K562 (cell line): ENCODE data around the gene VWA7. TPM values are rescaled to one million over a fixed set of nuclear protein-coding genes. Genes with fewer than 3 reads are reported as not detected.

Experiments
- ATAC-seq: fragments of 200-7000 bp; cut with Tn5 transposase; 3 replicates; pipeline ENCODE4 v1.9.1; 2020; ENCODE audit warnings: moderate library complexity
- BruUV-seq: library from RNA; stranded (reverse); fragments of 400-500 nt; replicated peaks from 2 replicates; lab custom pipeline; 2021; lab: Mats Ljungman, UMichigan
- CTCF ChIA-PET: fragments of 300-600 bp; formaldehyde crosslinking; extraction: SDS; loops from one replicate; lab custom pipeline; 2021; ENCODE audit warnings: low intra/inter-chr PET ratio; lab: Yijun Ruan, JAX
- POLR2A ChIA-PET: fragments of 300-600, 350-650 bp; sonication (Branson Sonifier 250); formaldehyde crosslinking; extraction: SDS; loops from one replicate; lab custom pipeline; 2021; ENCODE audit warnings: antibody characterized with exemption, inconsistent platforms; lab: Yijun Ruan, JAX
- DNase-seq, 4 experiments: peaks; one replicate each; pipeline versions ENCODE4 v3.0.0 to v3.0.0-alpha.2; 2011 to 2018; ENCODE audit warnings: low spot score in 3 of 4, mixed read lengths in 3 of 4; ENCODE audit errors: extremely low read depth in 1 of 4
- FAIRE-seq: peaks from 2 replicates; lab custom pipeline; 2011; peaks lifted over from hg19 to GRCh38; lab: Jason Lieb, UNC
- H2AFZ ChIP-seq: 2 replicates; pipeline ENCODE4 v1.6.0; 2011; ENCODE audit warnings: low read depth, low read length, control low read depth, inconsistent platforms
- H3K27ac ChIP-seq: fragments of 200-600 bp; 3 replicates; pipeline ENCODE4 v1.8.0; 2011; ENCODE audit warnings: low read depth, mild to moderate bottlenecking, control low read depth, inconsistent platforms, low read length, moderate library complexity, mixed read lengths; ENCODE audit errors: extremely low read depth
- H3K27me3 ChIP-seq, 2 experiments: fragments of 300-600 bp in 1 of 2; 2 replicates in 1 of 2; 3 replicates in 1 of 2; pipeline versions ENCODE4 v1.6.0 to v1.8.0; 2011; ENCODE audit warnings: inconsistent platforms in 2 of 2, low read length in 2 of 2, mild to moderate bottlenecking in 1 of 2, mixed read lengths in 1 of 2, moderate library complexity in 1 of 2; ENCODE audit not compliant: control insufficient read depth in 2 of 2, insufficient read depth in 2 of 2
- H3K36me3 ChIP-seq: fragments of 300-600 bp; 3 replicates; pipeline ENCODE4 v1.8.0; 2011; ENCODE audit warnings: mild to moderate bottlenecking, low read length, inconsistent platforms; ENCODE audit not compliant: control insufficient read depth, insufficient read depth
- H3K4me1 ChIP-seq, 2 experiments: fragments of 200-600 bp in 1 of 2; replicated peaks in 1 of 2; 2 replicates in 1 of 2; 3 replicates in 1 of 2; pipeline versions ENCODE4 v1.5.1 to v1.8.0; 2011; ENCODE audit warnings: inconsistent platforms in 2 of 2, low read length in 2 of 2, mild to moderate bottlenecking in 1 of 2, mixed read lengths in 1 of 2, moderate library complexity in 1 of 2; ENCODE audit not compliant: control insufficient read depth in 2 of 2, insufficient read depth in 2 of 2
- H3K4me2 ChIP-seq: 2 replicates; pipeline ENCODE4 v1.6.1; 2011; ENCODE audit warnings: low read length, control low read depth, inconsistent platforms, mixed read lengths; ENCODE audit not compliant: insufficient read depth
- H3K4me3 ChIP-seq: fragments of 200-600 bp; sonication (generic), shearing (Covaris generic); 2 replicates; pipeline ENCODE4 v1.5.1; 2016; ENCODE audit warnings: control low read depth, inconsistent platforms
- H3K79me2 ChIP-seq: fragments of 200-600 bp; 3 replicates; pipeline ENCODE4 v1.8.0; 2011; ENCODE audit warnings: low read length, inconsistent platforms; ENCODE audit not compliant: control insufficient read depth, insufficient read depth
- H3K9ac ChIP-seq, 2 experiments: 2 replicates each; pipeline versions ENCODE4 v1.6.0 to v1.6.1; 2011; ENCODE audit warnings: low read depth in 2 of 2, low read length in 2 of 2, control low read depth in 1 of 2, inconsistent platforms in 1 of 2, mild to moderate bottlenecking in 1 of 2, mixed read lengths in 1 of 2; ENCODE audit not compliant: insufficient read depth in 1 of 2
- H3K9me1 ChIP-seq: one replicate; pipeline ENCODE4 v1.6.0; 2011; ENCODE audit warnings: inconsistent platforms, mild to moderate bottlenecking, low read length, moderate library complexity; ENCODE audit not compliant: control insufficient read depth, insufficient read depth
- H3K9me3 ChIP-seq: replicated peaks from 2 replicates; pipeline ENCODE4 v1.5.1; 2011; ENCODE audit warnings: low read depth, low read length, inconsistent platforms; ENCODE audit not compliant: control insufficient read depth, insufficient read depth
- H4K20me1 ChIP-seq: replicated peaks from 2 replicates; pipeline ENCODE4 v1.6.1; 2011; ENCODE audit warnings: low read length, inconsistent platforms, mixed read lengths; ENCODE audit not compliant: control insufficient read depth, insufficient read depth
- BRF1 ChIP-seq: IDR thresholded peaks from 3 replicates; pipeline ENCODE4 v1.6.1; 2011; ENCODE audit warnings: borderline replicate concordance, mild to moderate bottlenecking; ENCODE audit not compliant: insufficient read length; ENCODE audit errors: extremely low read depth
- FIP1L1 ChIP-seq: fragments of 200-400 bp; formaldehyde crosslinking; IDR thresholded peaks from 2 replicates; pipeline ENCODE4 v1.6.1; 2018; ENCODE audit warnings: mild to moderate bottlenecking, low read depth, low read length; ENCODE audit not compliant: poor library complexity, severe bottlenecking
- FOXM1 ChIP-seq, 2 experiments: fragments of 450-650 bp in 1 of 2; sonication (generic) in 1 of 2; formaldehyde crosslinking in 1 of 2; IDR thresholded peaks; 2 replicates each; pipeline versions ENCODE4 v1.6.1 to v1.9.0; 2017 to 2022; ENCODE audit warnings: low read depth in 2 of 2, mild to moderate bottlenecking in 2 of 2, missing genetic modification reagents in 1 of 2, moderate library complexity in 1 of 2
- GABPB1 ChIP-seq: sonication (generic); formaldehyde crosslinking; IDR thresholded peaks from 2 replicates; pipeline ENCODE4 v1.8.0; 2022; ENCODE audit warnings: mild to moderate bottlenecking, missing genetic modification reagents
- KLF16 ChIP-seq: IDR thresholded peaks from 2 replicates; pipeline ENCODE4 v1.6.1; 2016; ENCODE audit warnings: antibody characterized with exemption
- MTF1 ChIP-seq: fragments of 250-450 bp; sonication (Bioruptor Pico); IDR thresholded peaks from 2 replicates; pipeline ENCODE4 v1.9.0; 2021; ENCODE audit warnings: moderate library complexity, mild to moderate bottlenecking, inconsistent platforms, borderline replicate concordance
- POLR2G ChIP-seq: fragments of 200-400 bp; formaldehyde crosslinking; IDR thresholded peaks from 2 replicates; pipeline ENCODE4 v1.6.1; 2017; ENCODE audit warnings: low read depth, mild to moderate bottlenecking, antibody characterized with exemption, low read length, moderate library complexity
- RBM15 ChIP-seq: fragments of 200-400 bp; formaldehyde crosslinking; IDR thresholded peaks from 2 replicates; pipeline ENCODE4 v1.6.1; 2018; ENCODE audit warnings: mild to moderate bottlenecking, low read length, moderate library complexity; ENCODE audit not compliant: insufficient read depth
- TCF3 ChIP-seq: sonication (generic); formaldehyde crosslinking; IDR thresholded peaks from 2 replicates; pipeline ENCODE4 v1.4.0; 2020; ENCODE audit warnings: mild to moderate bottlenecking, missing genetic modification reagents
- TFAP4 ChIP-seq: sonication (generic); formaldehyde crosslinking; IDR thresholded peaks from 2 replicates; pipeline ENCODE4 v1.8.0; 2022; ENCODE audit warnings: missing genetic modification reagents, mild to moderate bottlenecking, moderate library complexity, borderline replicate concordance
- ZNF212 ChIP-seq: fragments of 450-650 bp; formaldehyde crosslinking; IDR thresholded peaks from 2 replicates; pipeline ENCODE4 v1.4.0; 2020; ENCODE audit warnings: mild to moderate bottlenecking
- ZNF384 ChIP-seq: IDR thresholded peaks from 2 replicates; pipeline ENCODE4 v1.6.1; 2012; ENCODE audit warnings: low read depth, low read length, improper control_type of control experiment
- WGBS: fragments of 100-300 bp; shearing (Covaris generic); methylation state at CpG from one replicate; pipeline ENCODE4 v1.1.6; 2016; ENCODE audit warnings: low coverage, mixed read lengths; ENCODE audit not compliant: insufficient coverage; ENCODE audit errors: missing lambda C conversion rate; 5-methylcytosine and 5-hydroxymethylcytosine counted together
- in situ Hi-C: fragments of 300-500 bp; cut with MboI; formaldehyde crosslinking; loops from 4 replicates; pipeline ENCODE4 v1.15.0; 2018; ENCODE audit warnings: inconsistent platforms, mixed read lengths
- intact Hi-C: fragments of 100-400 bp; cut with micrococcal nuclease; formaldehyde crosslinking; loops from 2 replicates; pipeline ENCODE4 v1.14.2; 2022
- polyA plus RNA-seq, 8 experiments: library from polyadenylated mRNA; depleted of rRNA in 4 of 8; stranded (reverse) in 5 of 8; unstranded in 3 of 8; fragments of >200 nt; fragmentation: Nextera tagmentation in 2 of 8; fragmentation: Illumina TruSeq in 1 of 8; extraction: Ambion mirVana in 2 of 8; extraction: Trizol in 1 of 8; gene quantifications; 2 replicates each; pipeline versions ENCODE4 v1.2.1 to v1.2.3, GENCODE V29; 2011 to 2014; ENCODE audit warnings: inconsistent platforms in 1 of 8, missing spikeins in 1 of 8
- total RNA-seq, 7 experiments: library from RNA; depleted of rRNA in 6 of 7; stranded (reverse); fragments of >200 nt in 6 of 7; fragmentation: Illumina TruSeq in 2 of 7; extraction: Trizol in 2 of 7; gene quantifications; 2 replicates each; pipeline versions ENCODE4 v1.2.1 to v1.2.3, GENCODE V29; 2011 to 2021; ENCODE audit warnings: low replicate concordance in 1 of 7
- TF ChIP-seq, protein P1 (sequence below): sonication (generic); formaldehyde crosslinking; IDR thresholded peaks from 2 replicates; pipeline ENCODE4 v1.8.1; 2023; ENCODE audit warnings: mild to moderate bottlenecking, missing genetic modification reagents
- TF ChIP-seq, protein P2 (sequence below): fragments of 450-650 bp; IDR thresholded peaks from 2 replicates; pipeline ENCODE4 v1.6.1; 2016; ENCODE audit warnings: antibody characterized with exemption

VWA7 gene
- total and polyA plus RNA-seq, 9 of the 15 experiments (the other 6 are each of a cell fraction or from before 2014, with no cell fraction given), result 0.18 to 2.9 (median 0.95) TPM

DNA sequence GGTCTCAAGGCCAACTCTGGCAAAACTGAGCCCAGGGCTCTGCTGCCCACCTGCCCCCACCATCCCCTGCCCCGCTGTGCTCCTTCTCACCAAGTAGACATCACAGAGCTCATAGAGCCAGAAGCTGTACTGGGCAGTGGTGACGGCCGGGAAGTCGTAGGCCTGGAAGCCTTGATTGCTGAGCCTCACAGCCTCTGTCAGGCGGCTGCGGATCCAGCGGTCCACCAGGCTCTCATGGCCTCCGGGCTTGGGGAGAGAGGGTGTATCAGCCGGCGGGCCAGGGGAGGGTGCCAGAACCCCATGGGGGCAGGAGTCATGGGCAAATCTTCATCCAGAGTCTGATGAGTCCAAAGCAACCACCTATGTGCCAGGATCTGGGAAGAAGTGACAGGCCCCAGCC lies 2.8 kb upstream of the VWA7 start (continued):
- TF ChIP-seq GABPB1 (CRISPR knock-in tag) (0 out of 2 replicates have a peak, but pooled peaks have one; percentile 35), TCF3 (CRISPR knock-in tag) (no peak), TFAP4 (CRISPR knock-in tag) (peak; percentile 20; the same call in 1 of the 2 replicates)

DNA sequence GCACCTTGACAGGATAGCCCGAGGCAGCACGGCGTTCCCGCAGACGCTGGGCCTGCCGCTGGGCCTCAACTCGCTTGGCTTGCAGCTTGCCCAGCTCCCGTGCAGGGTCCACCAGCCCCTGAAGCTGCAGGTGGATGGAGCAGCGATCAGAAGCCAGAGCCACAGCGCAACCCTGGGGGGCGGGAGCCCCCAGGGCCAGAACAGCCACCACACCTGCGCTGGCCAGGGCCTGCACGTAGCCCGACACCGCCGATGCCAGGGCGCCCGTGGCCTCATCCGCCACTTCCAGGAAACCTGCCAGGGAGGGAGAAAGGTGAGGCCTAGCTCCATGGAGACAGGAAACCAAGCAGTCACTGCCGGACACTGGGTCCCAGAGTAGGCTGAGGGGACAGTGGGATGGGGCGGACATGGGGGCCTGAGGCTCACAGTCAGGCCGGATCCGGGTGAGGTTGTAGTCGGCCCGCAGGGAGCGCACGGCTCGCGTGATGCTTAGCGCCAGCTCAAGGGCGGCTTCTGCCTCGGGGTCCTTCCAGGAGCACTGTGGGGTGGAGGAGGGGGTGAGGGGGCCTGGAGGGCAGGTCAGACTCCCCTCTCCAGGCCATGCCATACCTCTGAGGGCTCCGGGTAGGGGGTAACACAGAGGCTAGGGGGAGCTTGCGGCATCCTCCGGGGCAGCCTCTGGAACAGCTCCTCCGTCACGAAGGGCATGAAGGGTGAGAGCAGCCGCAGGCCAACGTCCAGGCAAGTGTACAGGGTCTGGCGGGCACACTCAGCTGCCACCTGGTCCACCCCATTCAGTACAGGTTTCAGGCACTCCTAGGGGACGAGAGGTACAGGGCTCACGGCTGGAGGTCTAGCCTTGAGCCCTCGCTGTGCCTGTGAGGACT lies 2.1 kb upstream of the VWA7 start:
- FAIRE-seq (no peak), ATAC-seq (no peak), DNase-seq (no peak)
- WGBS, result 92% methylated on average over 43 of the region's 43 CpGs
- in situ Hi-C loops (no loop called here), intact Hi-C loops (loop anchor here (10.0 kb wide), 1 partner anchor 234 kb away; the partner anchor contains the start of genes ATP6V1G2, DDX39B and NFKBIL1)
- Histone ChIP-seq H3K27me3 (no peaks in the 10 kb centered on the region), H3K4me2 (no peak overlapping the region), H4K20me1 (no peaks in the 10 kb centered on the region), H3K4me3 (no peak overlapping the region), H3K4me1 (peaks cover 39 to 76% of the 10 kb centered on the region in 2 experiments), H2AFZ (no peak overlapping the region), H3K9me1 (peaks cover 6% of the 10 kb centered on the region), H3K9ac (peak overlapping the region in 1 of 2 experiments; percentile 42; a peak in 2 of 4 replicates), H3K27ac (peak overlapping the region; percentile 87; the same call in 1 of the 3 replicates), H3K79me2 (no peaks in the 10 kb centered on the region), H3K9me3 (no peaks in the 10 kb centered on the region), H3K36me3 (peaks cover 69% of the 10 kb centered on the region; the same call in 2 of the 3 replicates)
- BruUV-seq, result no TSS peak
- CTCF ChIA-PET, result interaction anchor here (0.6 kb wide), 1 partner anchor 17 kb away, joined by 3 read pairs; no protein-coding TSS in a partner anchor
- POLR2A ChIA-PET, result interaction anchor here (0.6 to 8.8 kb wide), 14 partner anchors 10 to 68 kb away, joined by 3 to 47 read pairs (median 6); partner anchors contain the start of genes DDAH2, HSPA1B, LSM2 and LY6G6C
- TF ChIP-seq POLR2G (peak; percentile 46), FIP1L1 (peak; percentile 46), ZNF212 (no peak), KLF16 (no peak), BRF1 (no peak), MTF1 (CRISPR knock-in tag) (no peak), FOXM1 (IDR thresholded peaks at IDR 0.05; ENCODE audit: low read depth) (no peak), FOXM1 (CRISPR knock-in tag; IDR thresholded peaks at IDR 0.05; ENCODE audit: low read depth) (no peak), ZNF384 (no peak), RBM15 (no peak)
- TF ChIP-seq, protein P1, sequence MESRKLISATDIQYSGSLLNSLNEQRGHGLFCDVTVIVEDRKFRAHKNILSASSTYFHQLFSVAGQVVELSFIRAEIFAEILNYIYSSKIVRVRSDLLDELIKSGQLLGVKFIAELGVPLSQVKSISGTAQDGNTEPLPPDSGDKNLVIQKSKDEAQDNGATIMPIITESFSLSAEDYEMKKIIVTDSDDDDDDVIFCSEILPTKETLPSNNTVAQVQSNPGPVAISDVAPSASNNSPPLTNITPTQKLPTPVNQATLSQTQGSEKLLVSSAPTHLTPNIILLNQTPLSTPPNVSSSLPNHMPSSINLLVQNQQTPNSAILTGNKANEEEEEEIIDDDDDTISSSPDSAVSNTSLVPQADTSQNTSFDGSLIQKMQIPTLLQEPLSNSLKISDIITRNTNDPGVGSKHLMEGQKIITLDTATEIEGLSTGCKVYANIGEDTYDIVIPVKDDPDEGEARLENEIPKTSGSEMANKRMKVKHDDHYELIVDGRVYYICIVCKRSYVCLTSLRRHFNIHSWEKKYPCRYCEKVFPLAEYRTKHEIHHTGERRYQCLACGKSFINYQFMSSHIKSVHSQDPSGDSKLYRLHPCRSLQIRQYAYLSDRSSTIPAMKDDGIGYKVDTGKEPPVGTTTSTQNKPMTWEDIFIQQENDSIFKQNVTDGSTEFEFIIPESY (CRISPR knock-in tag), result peak; percentile 60; the same call in 1 of the 2 replicates
- TF ChIP-seq, protein P2, sequence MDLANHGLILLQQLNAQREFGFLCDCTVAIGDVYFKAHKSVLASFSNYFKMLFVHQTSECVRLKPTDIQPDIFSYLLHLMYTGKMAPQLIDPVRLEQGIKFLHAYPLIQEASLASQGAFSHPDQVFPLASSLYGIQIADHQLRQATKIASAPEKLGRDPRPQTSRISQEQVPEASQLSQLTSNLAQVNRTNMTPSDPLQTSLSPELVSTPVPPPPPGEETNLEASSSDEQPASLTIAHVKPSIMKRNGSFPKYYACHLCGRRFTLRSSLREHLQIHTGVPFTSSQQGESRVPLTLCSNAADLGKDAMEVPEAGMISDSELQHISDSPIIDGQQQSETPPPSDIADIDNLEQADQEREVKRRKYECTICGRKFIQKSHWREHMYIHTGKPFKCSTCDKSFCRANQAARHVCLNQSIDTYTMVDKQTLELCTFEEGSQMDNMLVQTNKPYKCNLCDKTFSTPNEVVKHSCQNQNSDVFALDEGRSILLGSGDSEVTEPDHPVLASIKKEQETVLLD, result no peak
